Measurements from ENCODE around the gene ZNF548. TPM values are rescaled to one million over a fixed set of nuclear protein-coding genes. Genes with fewer than 3 reads are reported as not detected.

The ZNF548 gene
- total RNA-seq, 6 donors from 2014 or later, result 12.6 to 23.9 (median 17.0) TPM

GRCh38 chr19:57351867-57352266, 37.8 kb upstream of the ZNF548 start:
- peak overlapping the region; percentile 16 to 81 (median 78) for H3K4me3 ChIP-seq
- 27 to 31% methylated on average over 7 of the region's 7 CpGs for WGBS, 2 donors
- H3K36me3 ChIP-seq, result peaks cover 24 to 41% (median 31%) of the 10 kb centered on the region in 4 donors
- TF ChIP-seq CTCF (IDR thresholded peaks at IDR 0.05) (no peak), EP300 (IDR thresholded peaks at IDR 0.05) (no peak), POLR2AphosphoS5 (IDR thresholded peaks at IDR 0.05) (no peak), POLR2A (IDR thresholded peaks at IDR 0.05) (no peak)
- ATAC-seq (ENCODE audit: low FRiP score in 2 of 2) (no peak), DNase-seq (no peak)
- peaks cover 6 to 30% (median 27%) of the 10 kb centered on the region in 4 donors for H3K9me3 ChIP-seq
- no peaks in the 10 kb centered on the region for H3K27me3 ChIP-seq
- peaks cover 13 to 23% (median 16%) of the 10 kb centered on the region in 4 donors for H3K4me1 ChIP-seq
- peak overlapping the region; percentile 22 to 83 (median 77) for H3K27ac ChIP-seq

GRCh38 chr19:57355916-57356315, 33.7 kb upstream of the ZNF548 start:
- Histone ChIP-seq H3K36me3 (peaks cover 28 to 61% (median 47%) of the 10 kb centered on the region in 4 donors), H3K27me3 (no peaks in the 10 kb centered on the region), H3K4me1 (peaks cover 9 to 23% (median 14%) of the 10 kb centered on the region in 4 donors), H3K9me3 (peaks cover 8 to 61% (median 54%) of the 10 kb centered on the region in 4 donors), H3K4me3 (no peak overlapping the region), H3K27ac (no peak overlapping the region)
- 94 to 95% methylated on average over 3 to 4 of the region's 4 CpGs for WGBS, 2 donors
- ATAC-seq (ENCODE audit: low FRiP score in 2 of 2) (no peak), DNase-seq (no peak)
- no peak for TF ChIP-seq POLR2AphosphoS5 (IDR thresholded peaks at IDR 0.05)
- TF ChIP-seq POLR2A (IDR thresholded peaks at IDR 0.05), result no peak
- TF ChIP-seq EP300 (IDR thresholded peaks at IDR 0.05), result no peak
- no peak for TF ChIP-seq CTCF (IDR thresholded peaks at IDR 0.05)

- ATAC-seq (ENCODE audit: low FRiP score in 2 of 2), result no peak
- no peak overlapping the region for H3K4me3 ChIP-seq
- peaks cover 2 to 12% (median 9%) of the 10 kb centered on the region in 4 donors for H3K4me1 ChIP-seq
- H3K27ac ChIP-seq, result no peak overlapping the region
- TF ChIP-seq POLR2AphosphoS5 (IDR thresholded peaks at IDR 0.05), result no peak
- TF ChIP-seq CTCF (IDR thresholded peaks at IDR 0.05), result no peak
- no peak for TF ChIP-seq POLR2A (IDR thresholded peaks at IDR 0.05)
- TF ChIP-seq EP300 (IDR thresholded peaks at IDR 0.05), result no peak
- H3K27me3 ChIP-seq, result no peaks in the 10 kb centered on the region
- H3K9me3 ChIP-seq, result peaks cover 8 to 61% (median 56%) of the 10 kb centered on the region in 4 donors
- peaks cover 28 to 61% (median 47%) of the 10 kb centered on the region in 4 donors for H3K36me3 ChIP-seq
- 94 to 96% methylated on average over 5 of the region's 5 CpGs for WGBS, 2 donors
- DNase-seq, result no peak
Observed at GRCh38 chr19:57357406-57357805, 32.2 kb upstream of the ZNF548 start.

- Histone ChIP-seq H3K27me3 (no peaks in the 10 kb centered on the region), H3K27ac (no peak overlapping the region), H3K9me3 (peaks cover 8 to 52% (median 51%) of the 10 kb centered on the region in 4 donors), H3K4me3 (no peak overlapping the region), H3K4me1 (peaks cover 4 to 18% (median 12%) of the 10 kb centered on the region in 4 donors), H3K36me3 (peaks cover 24 to 50% (median 39%) of the 10 kb centered on the region in 4 donors)
- no peak for ATAC-seq (ENCODE audit: low FRiP score in 2 of 2)
- TF ChIP-seq POLR2AphosphoS5 (IDR thresholded peaks at IDR 0.05) (no peak), POLR2A (IDR thresholded peaks at IDR 0.05) (no peak), EP300 (IDR thresholded peaks at IDR 0.05) (no peak), CTCF (IDR thresholded peaks at IDR 0.05) (no peak)
- no peak for DNase-seq
Observed at GRCh38 chr19:57359300-57359699, 30.4 kb upstream of the ZNF548 start.

- peaks cover 0 to 33% (median 21%) of the 10 kb centered on the region in 4 donors for H3K9me3 ChIP-seq
- peak in 1 of 4 donors; percentile 50 for TF ChIP-seq EP300 (IDR thresholded peaks at IDR 0.05)
- TF ChIP-seq POLR2A (IDR thresholded peaks at IDR 0.05), result no peak
- no peak for TF ChIP-seq CTCF (IDR thresholded peaks at IDR 0.05)
- no peak for TF ChIP-seq POLR2AphosphoS5 (IDR thresholded peaks at IDR 0.05)
- H3K27me3 ChIP-seq, result no peaks in the 10 kb centered on the region
- peak overlapping the region; percentile 89 to 98 (median 92) for H3K27ac ChIP-seq
- 68 to 79% methylated on average over 2 of the region's 2 CpGs for WGBS, 2 donors
- no peak for ATAC-seq (ENCODE audit: low FRiP score in 2 of 2)
- peak overlapping the region in 3 of 4 donors; percentile 71 to 91 (median 78) for H3K4me3 ChIP-seq
- H3K4me1 ChIP-seq, result peaks cover 7 to 21% (median 16%) of the 10 kb centered on the region in 4 donors
- peaks cover 0 to 19% (median 8%) of the 10 kb centered on the region in 4 donors for H3K36me3 ChIP-seq
- DNase-seq, result no peak
Observed at GRCh38 chr19:57362419-57362818, 27.2 kb upstream of the ZNF548 start.
